ENCODE results near the gene YEATS2. TPM values are rescaled to one million over a fixed set of nuclear protein-coding genes. Genes with fewer than 3 reads are reported as not detected.

The YEATS2 gene
- total RNA-seq, 1 experiment from 2014 or later, result 34.5 TPM

GRCh38 chr3:183857863-183858262 is 160.3 kb downstream of the YEATS2 start:
- BruUV-seq (replicated peaks), result no TSS peak
- intact Hi-C loops (cut with micrococcal nuclease; ENCODE audit: unreplicated experiment), result no loop called here
- peaks cover 58% of the 10 kb centered on the region for H3K36me3 Mint-ChIP-seq (ENCODE audit: insufficient read depth, unreplicated experiment)
- no peak overlapping the region for H3K4me3 ChIP-seq (ENCODE audit: low read depth, low read length)
- H3K27ac Mint-ChIP-seq (ENCODE audit: unreplicated experiment), result no peak overlapping the region
- CTCF ChIA-PET, result no interaction called here
- H3K4me1 ChIP-seq, result no peaks in the 10 kb centered on the region
- no peak overlapping the region for H3K4me3 Mint-ChIP-seq (ENCODE audit: unreplicated experiment)
- POLR2A ChIA-PET, result no interaction called here
- H3K36me3 ChIP-seq (ENCODE audit: control insufficient read depth, insufficient read depth, low read length), result no peaks in the 10 kb centered on the region
- no peaks in the 10 kb centered on the region for H3K27me3 Mint-ChIP-seq (ENCODE audit: insufficient read depth, unreplicated experiment)
- TF ChIP-seq CTCF (IDR thresholded peaks at IDR 0.05; ENCODE audit: insufficient read depth in 1 of 2, low read depth in 1 of 2, low read length in 1 of 2, severe bottlenecking in 1 of 2, unreplicated experiment in 1 of 2), result no peak
- no peaks in the 10 kb centered on the region for H3K27me3 ChIP-seq (replicated peaks; ENCODE audit: control insufficient read depth, insufficient read depth, low read length)
- no peak for DNase-seq
- no peaks in the 10 kb centered on the region for H3K4me1 Mint-ChIP-seq (ENCODE audit: low read depth, unreplicated experiment)
- no peaks in the 10 kb centered on the region for H3K9me3 ChIP-seq
- H3K9me3 Mint-ChIP-seq (ENCODE audit: unreplicated experiment), result no peaks in the 10 kb centered on the region

Other genes with a start within 250 kb of the YEATS2 start
- gene KLHL6, start 142.1 kb upstream of the YEATS2 start, total RNA-seq (2022), result not detected in 2 replicates
- gene KLHL24, start 62.2 kb upstream of the YEATS2 start, total RNA-seq (2022), result 16.8 and 17.6 TPM in 2 replicates
- 2.9 and 5.1 TPM in 2 replicates for gene MAP6D1, start 127.8 kb downstream of the YEATS2 start, total RNA-seq (2022)
- gene PARL, start 187.1 kb downstream of the YEATS2 start, total RNA-seq (2022), result 91.3 and 97.0 TPM in 2 replicates

Measured in Caco-2 (cell line).